ENCODE data around the gene IL36G. TPM values are rescaled to one million over a fixed set of nuclear protein-coding genes. Genes with fewer than 3 reads are reported as not detected.

IL36G gene
- polyA plus RNA-seq, 2 of the 4 experiments (the other 2 are of a cell fraction): 0.16 TPM; not detected in 1

DNA sequence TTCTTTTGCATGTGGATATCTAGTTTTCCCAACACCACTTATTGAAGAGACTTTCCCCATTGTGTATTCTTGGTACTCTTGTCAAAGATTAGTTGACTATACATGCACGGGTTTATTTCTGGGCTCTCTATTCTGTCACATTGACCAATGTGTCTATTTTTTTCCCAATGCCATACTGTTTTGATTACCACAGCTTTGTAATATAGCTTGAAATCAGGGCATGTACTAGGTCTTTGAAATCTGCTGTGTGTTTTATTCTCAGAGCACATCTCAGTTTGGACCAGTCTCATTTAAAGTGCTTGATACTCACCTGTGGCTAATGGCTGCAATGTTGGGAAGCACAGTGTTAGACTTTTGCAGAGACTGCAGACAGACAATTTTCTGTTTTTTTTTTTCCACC, 32.8 kb upstream of the IL36G start:
- Histone ChIP-seq H3K27ac (no peak overlapping the region), H3K4me2 (no peak overlapping the region), H3K4me1 (no peaks in the 10 kb centered on the region), H3K4me3 (no peak overlapping the region), H3K9me3 (peaks cover 30% of the 10 kb centered on the region)
- ChIA-PET CTCF (interaction anchor here (1.0 to 6.7 kb wide), 4 partner anchors 14 to 202 kb away, joined by 3 to 120 read pairs (median 4); no protein-coding TSS in a partner anchor), POLR2A (no interaction called here)
- no peak for ATAC-seq
- 5% methylated on average over 1 of the region's 1 CpG for WGBS (ENCODE audit: missing lambda C conversion rate)
- no peak for DNase-seq (ENCODE audit: low read depth in 1 of 2, low spot score in 1 of 2)
- TF ChIP-seq HOXB5 (CRISPR knock-in tag; IDR thresholded peaks at IDR 0.05): no peak
- 0 out of 2 replicates have a peak, but pooled peaks have one; percentile 57 for TF ChIP-seq KDM1A (IDR thresholded peaks at IDR 0.05; ENCODE audit: low read depth)
- no peak for TF ChIP-seq RFX5 (IDR thresholded peaks at IDR 0.05)
- FAIRE-seq: no peak

DNA sequence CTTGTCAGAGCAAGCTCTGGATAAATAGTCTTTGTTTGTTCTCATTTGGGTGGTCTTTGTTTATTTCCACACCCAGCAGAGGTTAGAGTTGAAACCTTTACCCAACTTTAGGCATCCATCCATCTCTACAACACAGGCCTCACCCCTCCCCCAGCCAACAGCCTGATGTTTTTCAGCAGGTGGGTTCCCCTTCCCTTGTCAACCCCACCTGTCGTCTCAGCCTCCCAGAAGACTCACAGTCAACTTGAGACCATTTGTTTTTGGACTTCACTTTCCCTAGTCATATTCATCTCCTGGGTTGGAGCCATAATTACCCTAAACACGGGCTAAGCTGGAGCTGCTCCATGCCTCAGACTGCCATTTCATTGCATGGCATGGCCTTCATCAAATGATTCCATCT, 31.7 kb upstream of the IL36G start:
- POLR2A ChIA-PET: no interaction called here
- FAIRE-seq (no peak), DNase-seq (ENCODE audit: low read depth in 1 of 2, low spot score in 1 of 2) (no peak), ATAC-seq (no peak)
- H3K4me2 ChIP-seq: no peak overlapping the region
- peaks cover 30% of the 10 kb centered on the region for H3K9me3 ChIP-seq
- TF ChIP-seq KDM1A (IDR thresholded peaks at IDR 0.05; ENCODE audit: low read depth) (no peak), ZNF302 (CRISPR knock-in tag; IDR thresholded peaks at IDR 0.05) (no peak), GATA3 (IDR thresholded peaks at IDR 0.05; ENCODE audit: borderline replicate concordance) (no peak), ZSCAN20 (CRISPR knock-in tag; IDR thresholded peaks at IDR 0.05) (no peak), BHLHE40 (IDR thresholded peaks at IDR 0.05; ENCODE audit: low read depth, low read length) (no peak), ZC3H11A (IDR thresholded peaks at IDR 0.05) (no peak), RNF2 (IDR thresholded peaks at IDR 0.05; ENCODE audit: borderline replicate concordance, low read depth) (no peak), POLR2A (IDR thresholded peaks at IDR 0.05; ENCODE audit: low read length) (no peak), RARB (CRISPR knock-in tag; IDR thresholded peaks at IDR 0.05) (no peak), CHD2 (IDR thresholded peaks at IDR 0.05; ENCODE audit: low read length, partially characterized antibody) (no peak), CBX8 (IDR thresholded peaks at IDR 0.05) (no peak), NR3C1 (IDR thresholded peaks at IDR 0.05) (no peak), TFCP2L1 (CRISPR knock-in tag; IDR thresholded peaks at IDR 0.05) (no peak)
- TF ChIP-seq, protein P1, sequence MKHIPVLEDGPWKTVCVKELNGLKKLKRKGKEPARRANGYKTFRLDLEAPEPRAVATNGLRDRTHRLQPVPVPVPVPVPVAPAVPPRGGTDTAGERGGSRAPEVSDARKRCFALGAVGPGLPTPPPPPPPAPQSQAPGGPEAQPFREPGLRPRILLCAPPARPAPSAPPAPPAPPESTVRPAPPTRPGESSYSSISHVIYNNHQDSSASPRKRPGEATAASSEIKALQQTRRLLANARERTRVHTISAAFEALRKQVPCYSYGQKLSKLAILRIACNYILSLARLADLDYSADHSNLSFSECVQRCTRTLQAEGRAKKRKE (CRISPR knock-in tag; IDR thresholded peaks at IDR 0.05; ENCODE audit: low read depth): no peak
- TF ChIP-seq, protein P2, sequence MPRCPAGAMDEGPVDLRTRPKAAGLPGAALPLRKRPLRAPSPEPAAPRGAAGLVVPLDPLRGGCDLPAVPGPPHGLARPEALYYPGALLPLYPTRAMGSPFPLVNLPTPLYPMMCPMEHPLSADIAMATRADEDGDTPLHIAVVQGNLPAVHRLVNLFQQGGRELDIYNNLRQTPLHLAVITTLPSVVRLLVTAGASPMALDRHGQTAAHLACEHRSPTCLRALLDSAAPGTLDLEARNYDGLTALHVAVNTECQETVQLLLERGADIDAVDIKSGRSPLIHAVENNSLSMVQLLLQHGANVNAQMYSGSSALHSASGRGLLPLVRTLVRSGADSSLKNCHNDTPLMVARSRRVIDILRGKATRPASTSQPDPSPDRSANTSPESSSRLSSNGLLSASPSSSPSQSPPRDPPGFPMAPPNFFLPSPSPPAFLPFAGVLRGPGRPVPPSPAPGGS (IDR thresholded peaks at IDR 0.05): no peak
- TF ChIP-seq, protein P3, sequence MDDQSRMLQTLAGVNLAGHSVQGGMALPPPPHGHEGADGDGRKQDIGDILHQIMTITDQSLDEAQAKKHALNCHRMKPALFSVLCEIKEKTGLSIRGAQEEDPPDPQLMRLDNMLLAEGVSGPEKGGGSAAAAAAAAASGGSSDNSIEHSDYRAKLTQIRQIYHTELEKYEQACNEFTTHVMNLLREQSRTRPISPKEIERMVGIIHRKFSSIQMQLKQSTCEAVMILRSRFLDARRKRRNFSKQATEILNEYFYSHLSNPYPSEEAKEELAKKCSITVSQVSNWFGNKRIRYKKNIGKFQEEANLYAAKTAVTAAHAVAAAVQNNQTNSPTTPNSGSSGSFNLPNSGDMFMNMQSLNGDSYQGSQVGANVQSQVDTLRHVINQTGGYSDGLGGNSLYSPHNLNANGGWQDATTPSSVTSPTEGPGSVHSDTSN (IDR thresholded peaks at IDR 0.05): no peak
- TF ChIP-seq, protein P4, sequence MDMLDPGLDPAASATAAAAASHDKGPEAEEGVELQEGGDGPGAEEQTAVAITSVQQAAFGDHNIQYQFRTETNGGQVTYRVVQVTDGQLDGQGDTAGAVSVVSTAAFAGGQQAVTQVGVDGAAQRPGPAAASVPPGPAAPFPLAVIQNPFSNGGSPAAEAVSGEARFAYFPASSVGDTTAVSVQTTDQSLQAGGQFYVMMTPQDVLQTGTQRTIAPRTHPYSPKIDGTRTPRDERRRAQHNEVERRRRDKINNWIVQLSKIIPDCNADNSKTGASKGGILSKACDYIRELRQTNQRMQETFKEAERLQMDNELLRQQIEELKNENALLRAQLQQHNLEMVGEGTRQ (IDR thresholded peaks at IDR 0.05): no peak
- H3K4me1 ChIP-seq: no peaks in the 10 kb centered on the region
- CTCF ChIA-PET: interaction anchor here (1.0 to 6.7 kb wide), 5 partner anchors 10 to 203 kb away, joined by 3 to 120 read pairs (median 4); no protein-coding TSS in a partner anchor
- H3K27ac ChIP-seq: no peak overlapping the region
- no peak overlapping the region for H3K4me3 ChIP-seq
- 12% methylated on average over 2 of the region's 2 CpGs for WGBS (ENCODE audit: missing lambda C conversion rate)

DNA sequence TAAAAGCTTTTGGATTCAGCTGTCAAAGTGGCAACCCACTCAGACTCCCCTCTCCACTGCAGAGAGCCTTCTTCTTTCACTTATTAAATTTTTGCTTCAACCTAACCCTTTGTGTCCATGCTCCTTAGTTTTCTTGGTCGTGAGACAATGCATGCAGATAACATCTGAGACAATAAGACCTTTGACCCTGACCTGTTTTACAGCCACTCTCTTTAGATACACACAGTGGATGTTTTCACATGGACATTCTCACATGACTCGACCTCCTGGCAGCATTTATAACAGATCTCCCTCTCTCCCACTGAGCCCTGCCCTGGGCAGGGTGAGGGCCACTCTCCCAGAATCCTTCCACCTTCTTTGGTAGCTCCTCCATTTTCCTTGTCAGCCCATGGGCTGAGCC, 30.4 kb upstream of the IL36G start:
- FAIRE-seq (no peak), ATAC-seq (no peak), DNase-seq (ENCODE audit: low read depth in 1 of 2, low spot score in 1 of 2) (no peak)
- H3K4me1 ChIP-seq: no peaks in the 10 kb centered on the region
- CTCF ChIA-PET: interaction anchor here (0.8 to 2.9 kb wide), 5 partner anchors 8 to 199 kb away, joined by 3 to 9 read pairs (median 6); no protein-coding TSS in a partner anchor
- H3K4me2 ChIP-seq: no peak overlapping the region
- H3K27ac ChIP-seq: no peak overlapping the region
- WGBS (ENCODE audit: missing lambda C conversion rate): 5% methylated on average over 2 of the region's 2 CpGs
- TF ChIP-seq JUNB (IDR thresholded peaks at IDR 0.05): no peak
- TF ChIP-seq CEBPB (IDR thresholded peaks at IDR 0.05): no peak
- no peak for TF ChIP-seq FOSB (CRISPR knock-in tag; IDR thresholded peaks at IDR 0.05)
- TF ChIP-seq ESRRA (IDR thresholded peaks at IDR 0.05; ENCODE audit: borderline replicate concordance, low read length): no peak
- no peak for TF ChIP-seq CBX2 (IDR thresholded peaks at IDR 0.05; ENCODE audit: borderline replicate concordance, low read depth)
- no peak for TF ChIP-seq ZFP36 (IDR thresholded peaks at IDR 0.05; ENCODE audit: borderline replicate concordance, partially characterized antibody)
- TF ChIP-seq, protein P1 (CRISPR knock-in tag; IDR thresholded peaks at IDR 0.05; ENCODE audit: low read depth): no peak
- no peak overlapping the region for H3K4me3 ChIP-seq
- peaks cover 30% of the 10 kb centered on the region for H3K9me3 ChIP-seq
- POLR2A ChIA-PET: no interaction called here
